DND-41 (cell line): Measurements from ENCODE around the gene GIMAP7.

Source experiments
- ATAC-seq: fragments of 200-7000 bp; cut with Tn5 transposase; 3 replicates; pipeline ENCODE4 v1.9.1; 2021; ENCODE audit warnings: low read depth; ENCODE audit not compliant: insufficient read depth
- DNase-seq: peaks from one replicate; pipeline ENCODE4 v3.0.0-alpha.2; 2020
- H2AFZ ChIP-seq: 2 replicates; pipeline ENCODE4 v1.6.0; 2012; ENCODE audit warnings: low read depth, low read length
- H3K27ac ChIP-seq: 2 replicates; pipeline ENCODE4 v1.5.1; 2012; ENCODE audit warnings: low read length, inconsistent platforms
- H3K27me3 ChIP-seq: fragments of 200-600 bp; sonication (generic); 2 replicates; pipeline ENCODE4 v1.6.0; 2012; ENCODE audit warnings: low read length, mild to moderate bottlenecking, inconsistent platforms; ENCODE audit not compliant: insufficient read depth, poor library complexity
- H3K36me3 ChIP-seq: 2 replicates; pipeline ENCODE4 v1.5.1; 2012; ENCODE audit warnings: low read length, inconsistent platforms; ENCODE audit not compliant: insufficient read depth
- H3K4me1 ChIP-seq: 2 replicates; pipeline ENCODE4 v1.5.1; 2012; ENCODE audit warnings: mild to moderate bottlenecking, low read length; ENCODE audit not compliant: insufficient read depth
- H3K4me2 ChIP-seq: 2 replicates; pipeline ENCODE4 v1.6.0; 2012; ENCODE audit warnings: mild to moderate bottlenecking, moderate library complexity, low read length, inconsistent platforms; ENCODE audit not compliant: insufficient read depth
- H3K4me3 ChIP-seq, 2 experiments: fragments of 200-600 bp in 1 of 2; shearing (Covaris generic) in 1 of 2; 2 replicates each; pipeline ENCODE4 v1.5.1; 2012 to 2016; ENCODE audit warnings: inconsistent platforms in 2 of 2, low read length in 2 of 2, mild to moderate bottlenecking in 2 of 2, low read depth in 1 of 2, moderate library complexity in 1 of 2
- H3K79me2 ChIP-seq: 2 replicates; pipeline ENCODE4 v1.6.0; 2012; ENCODE audit warnings: low read length, inconsistent platforms; ENCODE audit not compliant: insufficient read depth
- H3K9ac ChIP-seq: 2 replicates; pipeline ENCODE4 v1.6.0; 2012; ENCODE audit warnings: low read depth, mild to moderate bottlenecking, inconsistent platforms, low read length, moderate library complexity
- H3K9me3 ChIP-seq: 2 replicates; pipeline ENCODE4 v1.5.1; 2012; ENCODE audit warnings: low read length, moderate library complexity, mild to moderate bottlenecking, inconsistent platforms; ENCODE audit not compliant: insufficient read depth, severe bottlenecking
- H4K20me1 ChIP-seq: 2 replicates; pipeline ENCODE4 v1.6.0; 2012; ENCODE audit warnings: low read length; ENCODE audit not compliant: insufficient read depth
- EZH2 ChIP-seq: IDR thresholded peaks from 3 replicates; pipeline ENCODE4 v1.6.1; 2012; ENCODE audit warnings: borderline replicate concordance, low read depth, mild to moderate bottlenecking, moderate library complexity, low read length, inconsistent platforms; ENCODE audit not compliant: severe bottlenecking
- TF ChIP-seq, protein P1 (sequence below): IDR thresholded peaks from 2 replicates; pipeline ENCODE4 v1.5.1; 2012; ENCODE audit warnings: borderline replicate concordance, low read length, moderate library complexity, mild to moderate bottlenecking; ENCODE audit not compliant: poor library complexity, severe bottlenecking; ENCODE audit errors: extremely low read depth

GIMAP7 gene

DNA sequence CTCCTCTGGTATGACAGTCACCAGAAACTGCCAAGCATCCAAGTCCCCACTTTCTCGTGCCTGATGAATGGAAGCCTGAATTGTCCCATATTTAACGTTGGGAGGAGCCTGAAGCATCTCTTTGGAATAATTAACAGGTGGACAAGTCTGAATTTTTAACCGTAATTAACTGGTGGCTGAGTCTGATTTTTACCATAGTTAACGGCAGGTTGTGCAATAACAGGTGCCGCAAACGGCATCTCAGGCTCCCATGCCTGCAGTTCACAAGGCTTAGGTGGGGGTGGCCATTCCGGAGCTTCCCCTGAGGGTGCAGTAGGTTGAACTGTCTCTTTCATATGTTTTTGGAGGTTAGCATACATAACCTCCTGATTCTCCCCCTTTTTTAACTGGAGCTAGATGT is 50.6 kb downstream of the GIMAP7 start:
- Histone ChIP-seq H3K79me2 (no peaks in the 10 kb centered on the region), H3K9ac (no peak overlapping the region), H4K20me1 (no peaks in the 10 kb centered on the region), H2AFZ (no peak overlapping the region), H3K27ac (no peak overlapping the region), H3K27me3 (no peaks in the 10 kb centered on the region), H3K4me1 (peaks cover 14% of the 10 kb centered on the region), H3K4me2 (no peak overlapping the region), H3K4me3 (no peak overlapping the region), H3K36me3 (0 out of 2 replicates have a peak, but pooled peaks cover 2% of the 10 kb centered on the region), H3K9me3 (peaks cover 8% of the 10 kb centered on the region)
- DNase-seq = no peak
- ATAC-seq = no peak
- TF ChIP-seq, protein P1, sequence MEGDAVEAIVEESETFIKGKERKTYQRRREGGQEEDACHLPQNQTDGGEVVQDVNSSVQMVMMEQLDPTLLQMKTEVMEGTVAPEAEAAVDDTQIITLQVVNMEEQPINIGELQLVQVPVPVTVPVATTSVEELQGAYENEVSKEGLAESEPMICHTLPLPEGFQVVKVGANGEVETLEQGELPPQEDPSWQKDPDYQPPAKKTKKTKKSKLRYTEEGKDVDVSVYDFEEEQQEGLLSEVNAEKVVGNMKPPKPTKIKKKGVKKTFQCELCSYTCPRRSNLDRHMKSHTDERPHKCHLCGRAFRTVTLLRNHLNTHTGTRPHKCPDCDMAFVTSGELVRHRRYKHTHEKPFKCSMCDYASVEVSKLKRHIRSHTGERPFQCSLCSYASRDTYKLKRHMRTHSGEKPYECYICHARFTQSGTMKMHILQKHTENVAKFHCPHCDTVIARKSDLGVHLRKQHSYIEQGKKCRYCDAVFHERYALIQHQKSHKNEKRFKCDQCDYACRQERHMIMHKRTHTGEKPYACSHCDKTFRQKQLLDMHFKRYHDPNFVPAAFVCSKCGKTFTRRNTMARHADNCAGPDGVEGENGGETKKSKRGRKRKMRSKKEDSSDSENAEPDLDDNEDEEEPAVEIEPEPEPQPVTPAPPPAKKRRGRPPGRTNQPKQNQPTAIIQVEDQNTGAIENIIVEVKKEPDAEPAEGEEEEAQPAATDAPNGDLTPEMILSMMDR = no peak
- TF ChIP-seq EZH2 = no peak

DNA sequence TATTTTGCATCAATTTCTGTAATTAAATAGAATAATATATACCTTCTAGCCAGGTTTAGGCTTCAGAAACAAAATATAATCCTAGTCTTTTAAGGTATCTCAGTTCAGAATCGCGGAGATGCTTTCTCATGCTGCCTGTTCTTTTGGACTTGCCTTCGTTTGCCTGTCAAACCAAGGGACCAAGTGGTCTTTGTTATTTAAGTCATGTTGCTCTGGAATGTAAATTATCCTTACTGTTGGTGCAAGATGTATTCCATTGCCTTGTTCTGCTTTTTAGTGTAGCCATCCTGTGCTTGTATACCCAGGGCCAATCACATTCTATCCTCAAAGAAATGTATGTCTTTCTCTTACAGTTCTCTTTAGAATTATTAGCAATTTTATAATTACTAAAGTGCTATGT is 51.5 kb downstream of the GIMAP7 start:
- TF ChIP-seq, protein P1 = no peak

DNA sequence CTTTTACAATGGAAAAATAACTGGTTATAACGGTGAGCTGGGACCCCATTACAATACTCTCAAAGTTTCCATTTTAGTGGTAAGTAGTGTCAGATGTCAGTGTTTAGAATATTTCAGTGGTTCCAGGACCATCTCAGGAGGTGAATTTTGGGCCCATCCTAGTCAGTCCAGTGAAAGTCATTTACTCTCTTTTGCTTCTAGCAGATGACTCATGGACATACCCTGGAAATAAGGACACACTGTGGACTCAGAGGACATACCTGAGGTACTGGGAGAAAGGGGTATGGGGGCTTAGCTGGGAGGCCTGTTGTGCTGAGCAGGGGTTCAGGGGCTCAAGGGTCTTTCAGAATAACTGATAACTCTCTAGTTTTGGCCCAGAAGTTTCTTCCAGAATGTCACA is 51.9 kb downstream of the GIMAP7 start:
- H4K20me1 ChIP-seq = no peaks in the 10 kb centered on the region
- TF ChIP-seq EZH2 = no peak
- TF ChIP-seq, protein P1 = no peak
- no peak overlapping the region for H3K9ac ChIP-seq
- no peak overlapping the region for H3K4me3 ChIP-seq
- H3K4me1 ChIP-seq = peaks cover 14% of the 10 kb centered on the region
- H3K27me3 ChIP-seq = no peaks in the 10 kb centered on the region
- ATAC-seq = no peak
- H2AFZ ChIP-seq = no peak overlapping the region
- H3K4me2 ChIP-seq = no peak overlapping the region
- H3K27ac ChIP-seq = no peak overlapping the region
- H3K9me3 ChIP-seq = no peaks in the 10 kb centered on the region
- no peak for DNase-seq
- H3K79me2 ChIP-seq = no peaks in the 10 kb centered on the region
- H3K36me3 ChIP-seq = no peaks in the 10 kb centered on the region

More for the DNA sequence above, 51.5 kb downstream of the GIMAP7 start:
- Histone ChIP-seq H2AFZ (no peak overlapping the region), H3K9me3 (no peaks in the 10 kb centered on the region), H3K27me3 (no peaks in the 10 kb centered on the region), H3K4me3 (no peak overlapping the region), H3K79me2 (no peaks in the 10 kb centered on the region), H3K4me1 (peaks cover 14% of the 10 kb centered on the region), H4K20me1 (no peaks in the 10 kb centered on the region), H3K36me3 (no peaks in the 10 kb centered on the region), H3K4me2 (no peak overlapping the region), H3K9ac (no peak overlapping the region), H3K27ac (no peak overlapping the region)
- DNase-seq (no peak), ATAC-seq (no peak)

DNA sequence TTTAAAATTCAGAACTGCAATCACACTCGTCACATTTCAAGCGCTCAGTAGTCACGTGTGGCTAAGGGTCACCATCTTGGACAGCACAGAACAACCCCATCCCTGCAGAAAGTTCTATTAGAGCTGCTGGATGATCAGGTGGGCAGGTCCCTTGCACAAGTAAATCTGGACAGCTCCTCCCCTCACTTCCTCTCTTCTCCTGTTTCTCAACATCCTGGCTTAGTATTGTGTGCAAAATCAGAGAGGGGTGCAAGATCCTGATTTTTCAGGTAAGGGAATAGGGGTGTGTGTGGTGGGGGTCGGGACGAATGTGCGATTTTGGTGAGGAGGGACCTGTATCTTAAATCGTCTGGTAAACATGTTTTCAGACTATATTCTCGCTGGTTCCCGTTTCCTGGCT is 52.5 kb downstream of the GIMAP7 start, which contains the start of gene GIMAP4:
TSS of gene GIMAP4 (plus strand) at position 222 of the 400 bp plus-strand sequence. CDS start 2,512 bp downstream, outside the sequence.
- ATAC-seq = peak; percentile 61; the same call in 2 of the 3 replicates
- no peak for DNase-seq
- H3K27me3 ChIP-seq = no peaks in the 10 kb centered on the region
- H3K9ac ChIP-seq = no peak within 1 kb of the TSS
- no peaks in the 10 kb centered on the region for H3K9me3 ChIP-seq
- no peak within 1 kb of the TSS for H3K4me3 ChIP-seq
- TF ChIP-seq, protein P1 = no peak
- TF ChIP-seq EZH2 = no peak
- no peaks in the 10 kb centered on the region for H4K20me1 ChIP-seq
- 0 out of 2 replicates have a peak within 1 kb of the TSS, but pooled peaks have one; percentile 9 for H2AFZ ChIP-seq
- peaks cover 14% of the 10 kb centered on the region for H3K4me1 ChIP-seq
- no peaks in the 10 kb centered on the region for H3K36me3 ChIP-seq
- no peak within 1 kb of the TSS for H3K27ac ChIP-seq
- no peaks in the 10 kb centered on the region for H3K79me2 ChIP-seq
- H3K4me2 ChIP-seq = no peak within 1 kb of the TSS
